Esophagus mucosa (tissue), 1 donor: ENCODE measurements around the gene IER3. TPM values are rescaled to one million over a fixed set of nuclear protein-coding genes. Genes with fewer than 3 reads are reported as not detected.

Source experiments
- ATAC-seq: fragments of 200-7000 bp; cut with Tn5 transposase; one replicate; pipeline ENCODE4 v1.9.1; 2020
- total RNA-seq: library from RNA; stranded (reverse); gene quantifications from one replicate; pipeline ENCODE4 v1.2.4, GENCODE V29; 2023
- donor health status: DM: yes; HTN: yes; CAD: no.

Gene IER3
- total RNA-seq, 1 donor from 2014 or later: 74.3 TPM

- peak; percentile 26 for ATAC-seq
Measured at GRCh38 chr6:30747902-30748769, 3.8 kb upstream of the IER3 start.

GRCh38 chr6:30747300-30747687 is 2.9 kb upstream of the IER3 start:
- no peak for ATAC-seq

- peak; percentile 0 for ATAC-seq
Measured at GRCh38 chr6:30743099-30744053, 971 bp downstream of the IER3 start.

- peak; percentile 82 for ATAC-seq
Measured at GRCh38 chr6:30742316-30743098, 1.8 kb downstream of the IER3 start, which contains the start of gene FLOT1. Gene FLOT1, minus strand, starts transcription at chr6:30742687. Its CDS starts 498 bp downstream, at chr6:30742189.

GRCh38 chr6:30741789-30742315 is 2.5 kb downstream of the IER3 start:
- peak; percentile 15 for ATAC-seq

GRCh38 chr6:30741063-30741779 is 3.1 kb downstream of the IER3 start:
- no peak for ATAC-seq

GRCh38 chr6:30740540-30740870 is 3.8 kb downstream of the IER3 start:
- no peak for ATAC-seq

- no peak for ATAC-seq
Measured at GRCh38 chr6:30738532-30738931, 5.8 kb downstream of the IER3 start.

- ATAC-seq: no peak
Measured at GRCh38 chr6:30735668-30736314, 8.6 kb downstream of the IER3 start.

GRCh38 chr6:30732237-30732943 is 12.0 kb downstream of the IER3 start:
- ATAC-seq: no peak

GRCh38 chr6:30730601-30731435 is 13.5 kb downstream of the IER3 start:
- peak; percentile 91 for ATAC-seq

- no peak for ATAC-seq
Measured at GRCh38 chr6:30727920-30728553, 16.3 kb downstream of the IER3 start.

GRCh38 chr6:30726506-30727413 is 17.6 kb downstream of the IER3 start:
- no peak for ATAC-seq

- no peak for ATAC-seq
Measured at GRCh38 chr6:30725713-30726505, 18.4 kb downstream of the IER3 start.

GRCh38 chr6:30724906-30725667 is 19.3 kb downstream of the IER3 start:
- ATAC-seq: no peak
